Activated T-cell treated with anti-CD3 and anti-CD28 coated beads for 48 hours (primary cell): ENCODE results near the gene ELFN2.

Experiments
- DNase-seq: peaks from one replicate; pipeline ENCODE4 v3.0.0-alpha.2; 2020; ENCODE audit warnings: low read depth

ELFN2 gene

GRCh38 chr22:37381489-37381888 lies 45.8 kb downstream of the ELFN2 start:
- no peak for DNase-seq

DNA sequence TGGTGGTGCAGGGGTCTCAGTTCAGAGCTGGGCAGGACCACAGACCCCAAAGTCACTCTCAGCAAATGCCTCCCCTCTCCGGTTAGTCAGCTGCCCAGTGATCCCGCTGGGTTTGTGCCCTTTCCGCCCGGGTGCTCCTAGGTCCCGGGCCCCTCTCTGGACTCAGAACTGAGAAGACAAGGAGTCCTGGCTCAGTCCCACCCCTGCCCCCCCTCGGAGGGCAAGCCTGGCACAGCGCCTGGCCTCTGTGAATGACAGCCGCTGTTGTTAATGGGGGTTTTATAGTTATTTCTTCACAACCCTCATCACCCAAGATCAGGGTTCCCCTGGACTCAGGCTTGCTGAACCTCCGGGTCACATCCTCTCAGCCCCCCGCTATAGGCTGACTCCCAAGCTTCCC lies 47.6 kb downstream of the ELFN2 start:
- no peak for DNase-seq

GRCh38 chr22:37379085-37379484 lies 48.2 kb downstream of the ELFN2 start:
- no peak for DNase-seq

DNA sequence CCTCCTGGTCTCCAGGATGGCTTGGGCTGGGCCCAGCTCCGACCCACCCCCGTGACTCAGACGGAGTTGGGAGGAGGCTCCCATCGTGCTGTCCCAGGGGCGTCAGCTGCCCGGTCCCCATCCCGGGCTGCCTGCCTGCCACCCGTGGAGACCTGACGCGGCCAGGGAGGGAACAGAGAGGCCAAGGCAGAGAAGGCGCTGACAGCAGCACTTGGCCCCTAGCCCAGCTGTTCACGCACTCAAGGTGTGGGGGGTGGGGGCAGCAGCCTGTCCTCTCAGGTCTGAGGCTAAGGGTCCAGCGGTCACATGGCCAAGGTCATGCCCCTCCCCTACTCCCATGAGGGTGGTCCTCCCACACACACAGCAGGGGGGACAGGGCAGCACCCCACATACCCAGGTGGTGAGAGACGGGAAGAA lies 48.6 kb downstream of the ELFN2 start:
- DNase-seq: no peak

DNA sequence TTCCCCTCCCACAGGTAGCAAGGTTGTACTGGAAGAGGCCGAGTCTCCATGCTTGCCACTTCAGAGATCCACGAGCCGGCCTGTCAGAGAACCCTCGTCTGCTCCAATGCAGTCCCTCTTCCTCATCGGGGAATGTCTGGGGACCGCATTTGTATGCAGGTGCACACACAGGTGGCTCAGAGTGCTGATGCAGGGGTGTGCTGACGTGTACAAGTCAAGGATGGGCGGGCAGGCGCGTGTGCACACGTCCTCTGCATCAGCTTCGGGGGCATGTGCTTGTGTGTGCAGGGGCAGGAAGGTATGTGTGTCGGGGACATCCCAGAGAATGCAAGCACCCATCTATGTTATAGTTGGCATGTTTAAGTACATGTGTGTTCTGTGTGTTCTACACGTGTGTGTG lies 49.4 kb downstream of the ELFN2 start:
- no peak for DNase-seq

DNA sequence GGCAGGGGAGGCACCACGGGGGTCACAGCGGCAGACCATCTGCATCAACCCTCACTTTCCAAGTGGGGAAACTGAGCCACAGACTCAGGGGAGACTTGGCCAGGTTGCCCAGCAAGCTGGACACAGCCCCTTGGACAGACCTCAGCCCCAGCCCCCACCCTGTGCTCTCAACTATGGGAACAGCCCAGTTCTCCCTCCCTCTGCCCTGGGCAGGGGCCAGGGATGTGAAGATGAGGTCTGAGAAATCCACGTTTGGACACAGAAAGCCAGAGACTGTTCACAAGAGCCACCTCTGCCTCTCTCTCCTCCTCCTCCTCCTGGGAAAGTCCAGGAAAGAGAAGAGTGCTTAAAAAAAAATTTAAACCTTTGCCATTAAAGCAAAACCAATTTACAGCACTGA lies 50.1 kb downstream of the ELFN2 start:
- DNase-seq: no peak

GRCh38 chr22:37376643-37377042 lies 50.6 kb downstream of the ELFN2 start:
- no peak for DNase-seq

- no peak for DNase-seq
Measured at GRCh38 chr22:37375801-37376200, 51.5 kb downstream of the ELFN2 start.

GRCh38 chr22:37374571-37374970 lies 52.7 kb downstream of the ELFN2 start:
- no peak for DNase-seq

DNA sequence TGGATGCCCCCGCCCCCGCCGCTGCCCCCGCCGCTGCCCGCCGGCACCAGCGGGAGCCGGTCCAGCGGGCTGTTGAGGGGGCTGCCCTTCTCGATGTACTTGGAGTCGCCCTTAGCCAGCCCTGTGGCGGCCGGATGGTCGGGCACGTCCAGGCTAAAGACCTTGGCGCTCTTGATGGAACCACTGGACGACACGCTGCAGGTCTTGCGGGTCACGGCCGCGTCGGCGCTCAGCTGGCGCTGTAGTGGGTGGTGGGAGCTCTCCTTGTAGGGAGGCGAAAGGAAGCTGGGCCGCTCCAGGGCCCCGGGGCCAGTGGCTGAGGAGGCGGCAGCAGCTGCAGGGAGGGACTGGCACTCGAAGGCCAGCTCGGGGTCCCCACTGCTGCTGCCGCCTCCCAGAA lies 53.8 kb downstream of the ELFN2 start:
- no peak for DNase-seq

DNA sequence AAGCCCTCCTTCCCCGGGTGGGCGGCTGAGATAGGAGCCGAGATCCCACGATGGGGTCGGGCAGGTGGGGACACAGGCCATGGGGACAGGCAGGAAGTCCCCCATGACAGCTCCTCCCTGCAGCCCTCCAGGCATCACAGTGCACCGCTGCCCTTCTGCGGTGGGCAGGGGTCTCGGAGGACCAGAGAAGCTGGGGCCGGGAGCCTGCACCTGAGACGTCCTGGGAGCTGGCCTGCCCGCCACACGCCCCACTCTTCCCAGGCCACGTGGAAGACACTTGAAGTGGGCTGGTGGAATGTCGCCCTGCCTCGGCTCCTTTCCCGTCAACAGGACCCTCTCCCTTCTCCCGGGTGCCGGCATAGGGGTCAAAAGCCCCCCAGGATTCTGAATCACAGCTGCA lies 55.4 kb downstream of the ELFN2 start:
- no peak for DNase-seq

DNA sequence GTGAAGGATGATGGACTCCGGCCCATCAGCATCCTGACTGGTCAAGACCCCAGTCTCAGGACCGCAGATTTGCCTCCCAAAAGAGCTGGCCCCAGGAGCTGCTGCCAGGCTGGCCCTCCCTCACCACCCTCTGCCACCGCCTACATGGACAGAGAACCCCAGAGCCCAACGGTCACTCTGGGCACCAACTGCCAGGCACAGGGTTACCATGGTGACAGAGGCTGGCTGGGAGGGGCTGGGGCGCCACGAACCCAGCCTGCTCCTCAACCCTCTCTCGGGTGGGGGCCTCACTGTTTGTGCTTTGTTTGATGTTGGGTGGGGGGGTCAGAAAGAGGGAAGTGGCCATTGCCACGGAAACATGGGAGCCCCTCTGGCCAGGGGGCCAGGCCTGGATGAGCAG lies 55.8 kb downstream of the ELFN2 start:
- no peak for DNase-seq

DNA sequence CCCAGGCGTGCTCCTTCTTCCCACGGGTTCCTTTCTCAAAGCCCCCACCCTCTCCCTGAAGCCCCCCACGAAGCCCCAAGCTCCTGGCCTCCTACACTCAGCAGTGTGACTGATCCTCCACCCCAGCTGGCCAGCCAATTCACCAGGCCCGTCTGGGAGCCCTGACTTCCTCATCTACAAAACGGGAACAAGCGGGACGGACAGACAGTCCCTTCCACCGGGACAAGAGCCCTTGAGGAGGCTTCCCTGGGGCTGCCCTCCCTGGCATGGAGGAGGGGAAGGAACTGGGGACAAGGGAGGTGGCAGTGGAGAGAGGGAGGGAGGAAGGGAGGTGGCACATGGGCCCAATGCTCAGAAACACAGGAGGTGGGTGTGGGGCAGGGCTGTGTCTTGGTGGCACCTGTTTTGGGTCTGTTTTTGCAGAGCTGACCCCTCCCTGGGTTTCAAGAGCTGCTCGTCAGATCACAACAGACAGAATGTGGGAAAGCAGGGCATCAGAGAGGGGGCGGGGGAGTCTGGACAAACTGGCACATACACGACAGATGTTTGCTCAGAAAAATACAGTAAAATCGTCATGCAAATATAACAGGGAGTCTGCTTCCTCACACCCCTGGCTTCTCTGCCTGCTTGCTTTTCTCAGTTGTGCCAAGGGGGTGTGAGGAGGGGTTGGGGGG lies 56.8 kb downstream of the ELFN2 start:
- DNase-seq: no peak

GRCh38 chr22:37369483-37369882 lies 57.8 kb downstream of the ELFN2 start:
- no peak for DNase-seq

DNA sequence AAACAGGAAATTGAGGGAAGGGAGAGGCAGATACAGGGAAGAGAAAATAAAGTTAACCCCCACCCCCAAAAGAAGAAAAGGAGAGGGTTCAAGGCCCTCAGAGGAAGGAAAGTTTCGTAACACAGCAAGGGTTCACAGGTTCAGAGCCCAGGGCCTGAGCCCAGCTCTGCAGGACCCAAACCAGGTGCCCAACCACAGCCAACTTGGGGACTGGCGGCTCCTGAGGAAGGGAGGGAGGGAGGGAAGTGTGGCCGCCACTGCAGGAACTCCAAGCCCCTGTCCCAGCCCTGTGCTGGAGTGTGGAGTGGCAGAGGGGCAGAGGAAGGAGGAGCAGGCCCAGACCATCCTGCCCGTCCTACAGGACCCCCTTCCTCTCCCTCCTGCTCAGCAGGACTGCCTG lies 59.2 kb downstream of the ELFN2 start:
- DNase-seq: no peak

DNA sequence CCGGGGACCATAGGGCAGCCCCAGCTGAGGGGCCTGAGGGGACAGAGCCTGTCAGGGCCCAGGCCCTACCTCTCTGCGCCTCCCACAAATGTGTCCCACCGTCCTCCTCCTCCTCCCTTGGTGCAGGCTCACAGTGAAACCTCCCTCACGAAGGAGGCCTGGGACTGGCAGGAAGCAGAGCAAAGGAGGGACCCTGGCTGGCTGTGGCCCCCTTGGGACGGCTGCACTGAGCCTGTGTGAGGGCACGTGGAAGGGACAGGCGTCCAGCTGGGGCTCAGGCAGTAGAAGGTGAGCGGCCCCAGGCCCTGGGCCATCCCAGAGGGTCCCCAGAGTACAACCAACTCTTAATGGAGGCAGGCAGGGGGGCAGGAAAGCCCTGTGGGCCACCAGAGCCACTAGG lies 60.7 kb downstream of the ELFN2 start:
- DNase-seq: no peak

DNA sequence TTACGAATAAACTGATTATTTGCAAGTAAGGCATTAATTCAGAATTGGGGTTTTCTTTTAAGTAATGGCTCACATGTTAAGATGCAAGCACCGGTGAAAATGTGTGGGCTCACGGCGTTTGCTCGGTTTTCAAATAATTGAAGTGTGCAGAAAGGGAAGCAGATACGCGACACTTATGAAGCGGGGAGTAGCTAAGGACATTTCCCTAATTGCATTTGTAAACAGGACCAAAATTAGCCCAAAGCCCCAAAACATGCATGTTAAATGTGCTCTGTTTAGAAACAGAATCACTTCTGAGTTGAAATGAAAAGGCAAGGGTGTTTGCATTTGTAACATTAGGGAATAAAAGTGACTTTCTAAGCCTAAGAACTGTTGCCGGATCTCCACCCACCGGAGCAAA lies 61.3 kb downstream of the ELFN2 start:
- DNase-seq: no peak

GRCh38 chr22:37363261-37363992 lies 63.9 kb downstream of the ELFN2 start:
- DNase-seq: no peak

DNA sequence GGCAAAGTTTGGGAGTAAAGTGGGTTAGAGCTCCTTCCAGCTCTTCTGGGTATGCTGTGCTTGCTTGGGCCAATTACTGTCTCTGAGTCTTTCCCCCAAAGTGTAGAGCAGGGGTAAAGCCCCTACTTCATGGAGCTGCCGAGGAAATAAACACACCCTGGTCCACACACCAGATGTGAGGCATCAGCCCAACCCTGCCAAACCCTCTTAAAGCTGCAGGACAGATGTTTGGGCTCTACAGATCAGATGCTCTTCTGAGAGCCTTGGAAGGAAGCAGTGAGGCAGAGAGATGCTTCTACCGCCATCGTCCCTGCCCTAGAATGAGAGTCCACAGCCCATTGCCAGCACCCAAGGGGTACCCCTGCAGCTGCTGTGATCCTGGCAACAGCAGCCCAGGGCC lies 64.7 kb downstream of the ELFN2 start:
- no peak for DNase-seq

- DNase-seq: no peak
Measured at GRCh38 chr22:37358917-37359316, 68.4 kb downstream of the ELFN2 start.

DNA sequence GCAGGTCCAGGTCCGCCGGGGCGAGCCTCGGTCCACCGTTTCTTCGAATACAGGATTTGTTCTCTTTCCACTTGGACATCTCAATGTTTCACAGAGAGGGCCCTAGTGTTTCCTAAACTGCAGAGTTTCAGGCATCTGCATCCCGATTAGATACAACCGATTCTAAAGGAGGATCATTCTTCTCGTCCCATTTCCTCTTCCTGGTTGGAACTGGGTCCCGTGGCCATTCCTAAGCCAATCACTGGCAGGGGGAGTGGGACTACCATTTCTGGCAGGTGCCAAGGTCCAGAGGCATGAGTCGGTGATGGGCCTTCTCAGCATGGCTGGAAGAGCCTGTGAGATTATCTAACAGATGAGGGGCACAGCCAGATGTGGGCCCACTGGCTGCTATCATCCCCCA lies 68.9 kb downstream of the ELFN2 start:
- DNase-seq: no peak

GRCh38 chr22:37357446-37358075 lies 69.7 kb downstream of the ELFN2 start:
- no peak for DNase-seq

GRCh38 chr22:37356922-37357321 lies 70.4 kb downstream of the ELFN2 start:
- DNase-seq: no peak

DNA sequence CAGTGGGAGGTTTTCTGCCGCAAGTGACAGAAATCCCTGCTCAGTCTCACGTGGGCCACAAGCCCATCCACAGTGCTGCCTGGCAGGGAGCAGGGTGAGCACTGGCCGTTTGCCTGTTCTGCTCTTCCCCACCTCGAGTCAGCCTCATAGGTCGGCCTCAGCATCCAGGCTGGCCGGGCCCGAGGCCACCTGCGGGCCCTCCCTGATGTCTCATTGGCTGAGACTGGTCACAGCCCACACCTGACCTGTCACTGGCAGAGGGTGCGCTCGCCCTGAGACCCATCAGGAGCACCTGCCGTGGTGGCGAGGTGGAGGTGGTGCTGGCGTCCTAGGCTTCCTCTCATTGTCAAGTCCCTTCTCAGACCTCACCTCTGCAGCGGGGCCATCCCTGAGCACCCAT lies 72.1 kb downstream of the ELFN2 start:
- no peak for DNase-seq
